Limb (tissue), 2 donors: Measurements from ENCODE around the gene DYNLT3.
A peak's percentile ranks its signal among the peaks of the same experiment; 100 is the strongest.

Experiments used
- DNase-seq, 2 donors: peaks; one replicate each; pipeline ENCODE4 v3.0.0-alpha.2; 2016; ENCODE audit errors: extremely low spot score in 2 of 2

DYNLT3 gene, protein sequence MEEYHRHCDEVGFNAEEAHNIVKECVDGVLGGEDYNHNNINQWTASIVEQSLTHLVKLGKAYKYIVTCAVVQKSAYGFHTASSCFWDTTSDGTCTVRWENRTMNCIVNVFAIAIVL

DNA sequence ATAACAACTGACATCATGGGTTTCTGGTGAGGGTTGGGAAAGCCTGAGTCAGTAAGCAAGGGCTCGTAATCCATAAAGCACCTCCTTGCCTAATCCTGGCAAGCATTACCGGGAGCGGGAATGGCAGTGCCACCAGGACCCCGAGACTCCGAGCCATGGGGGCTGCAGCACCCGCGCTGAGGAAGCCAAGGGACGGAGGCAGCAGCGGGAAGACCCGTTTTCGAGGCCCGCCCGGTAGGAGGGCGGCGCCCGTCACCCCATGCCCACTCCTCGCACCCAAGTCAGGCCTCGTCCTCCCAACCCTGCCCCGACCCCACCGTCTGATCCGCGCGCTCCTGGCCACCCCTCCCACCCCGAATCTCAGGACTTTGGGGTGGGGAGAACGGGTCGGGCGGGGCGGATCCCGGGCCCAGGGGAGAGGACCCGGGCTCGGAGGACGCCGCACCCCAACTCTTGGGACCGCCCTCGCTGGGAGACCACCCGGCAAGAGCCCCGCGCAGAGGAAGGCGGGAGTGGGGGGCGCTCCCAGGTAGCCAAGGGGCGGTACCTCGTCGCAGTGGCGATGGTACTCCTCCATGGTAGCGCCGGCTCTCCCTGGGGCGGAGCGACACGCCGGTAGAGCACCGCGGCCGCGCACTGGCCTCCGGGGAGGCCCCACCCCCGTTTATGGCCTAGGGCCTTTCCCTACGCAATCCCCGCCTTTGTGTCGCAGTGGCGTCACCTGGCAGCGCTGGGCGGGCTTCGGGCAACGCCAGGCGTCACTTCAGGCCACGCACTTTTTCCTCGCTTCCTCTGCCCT, at the start of gene DYNLT3:
TSS of gene DYNLT3 (minus strand) at position 638 of the 799 bp plus-strand sequence. CDS start at position 577, 61 bp downstream.
- DNase-seq, result peak in 1 of 2 donors; percentile 73

DNA sequence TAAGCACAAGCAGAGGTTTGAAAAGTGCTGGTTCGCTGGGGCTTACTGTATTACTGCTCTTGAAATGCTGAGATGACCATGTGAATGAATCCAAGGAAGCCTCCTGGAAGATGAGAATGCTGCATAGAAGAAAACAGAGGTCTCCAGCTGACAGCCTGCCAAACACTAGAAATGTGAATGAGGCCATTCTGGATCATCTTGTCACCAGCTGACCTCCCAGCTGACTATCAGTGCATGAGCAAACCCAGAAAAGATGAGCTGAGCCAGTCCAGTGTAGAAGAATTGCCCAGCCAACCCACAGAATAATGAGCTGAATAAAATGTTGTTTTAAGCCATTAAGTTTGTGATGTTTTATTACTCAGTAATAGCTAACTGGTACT, 49.1 kb upstream of the DYNLT3 start:
- DNase-seq, result no peak

DNA sequence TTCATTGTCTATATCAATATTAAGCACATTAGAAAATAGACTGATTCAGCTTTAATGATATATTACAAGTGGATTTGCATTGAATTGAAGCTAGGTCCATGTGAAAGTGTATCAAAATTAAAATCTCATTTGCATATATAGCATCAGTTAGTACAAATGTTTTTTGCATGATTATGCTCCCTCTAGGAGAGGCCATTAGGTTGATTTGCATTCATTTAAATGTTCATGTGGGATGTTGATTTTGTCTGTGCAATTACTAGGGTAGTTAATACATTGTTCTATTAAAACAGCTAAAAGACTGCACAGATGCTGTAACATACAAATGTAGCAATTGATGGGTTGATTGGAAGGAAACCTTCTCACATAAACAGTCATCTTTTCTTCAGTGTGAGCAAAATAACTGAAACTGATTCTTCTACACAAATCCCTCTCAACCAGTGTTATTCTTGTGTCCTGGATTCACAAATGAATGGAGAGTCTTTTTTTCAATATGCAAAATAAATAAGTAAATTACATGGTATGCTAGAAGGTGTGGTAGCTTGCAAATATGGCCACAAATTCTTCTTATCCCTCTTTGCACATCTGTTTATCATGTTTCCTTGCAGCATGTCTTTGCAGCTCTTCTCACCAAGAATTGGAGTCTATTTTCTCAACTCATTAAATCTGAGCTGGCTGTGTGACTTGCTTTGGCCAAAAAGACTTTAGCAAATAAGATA, 48.6 kb upstream of the DYNLT3 start:
- no peak for DNase-seq

DNA sequence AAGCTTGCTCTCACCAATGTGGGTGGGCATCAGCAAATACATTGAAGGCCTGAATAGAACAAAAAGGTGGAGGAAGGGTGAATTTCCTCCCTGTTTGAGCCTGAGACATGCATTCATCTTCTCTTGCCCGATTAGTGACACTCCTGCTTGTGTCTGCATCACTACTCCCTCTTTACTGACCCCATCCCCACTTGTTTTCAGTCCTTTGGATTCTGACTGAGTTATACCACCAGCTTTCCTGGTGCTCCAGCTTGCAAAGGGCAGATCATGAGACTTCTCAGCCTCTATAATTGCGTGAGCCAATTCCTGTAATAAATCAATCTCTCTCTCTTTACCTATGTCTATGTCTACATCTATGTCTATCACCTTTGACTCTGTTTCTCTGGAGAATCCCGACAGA, 47.4 kb upstream of the DYNLT3 start:
- DNase-seq, result no peak

DNA sequence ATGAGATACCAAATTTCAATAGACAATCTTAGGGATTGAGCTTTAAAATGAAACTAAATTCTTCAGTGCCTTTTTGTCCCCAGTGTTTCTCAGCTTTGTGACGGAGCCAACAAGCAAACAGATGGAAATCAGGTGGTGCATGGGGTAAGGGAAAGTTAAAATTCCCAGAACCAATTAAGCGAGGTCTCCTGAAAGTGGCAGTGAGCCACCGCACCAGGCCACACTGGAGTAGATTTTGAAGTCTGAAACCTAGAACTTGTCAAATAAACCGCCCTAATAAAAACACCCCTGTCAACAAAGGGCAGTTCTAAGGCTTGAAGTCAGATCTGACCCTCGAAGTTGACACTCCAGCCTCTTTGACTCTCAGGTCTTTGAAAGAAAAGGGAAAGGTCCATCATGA, 40.6 kb upstream of the DYNLT3 start:
- no peak for DNase-seq

DNA sequence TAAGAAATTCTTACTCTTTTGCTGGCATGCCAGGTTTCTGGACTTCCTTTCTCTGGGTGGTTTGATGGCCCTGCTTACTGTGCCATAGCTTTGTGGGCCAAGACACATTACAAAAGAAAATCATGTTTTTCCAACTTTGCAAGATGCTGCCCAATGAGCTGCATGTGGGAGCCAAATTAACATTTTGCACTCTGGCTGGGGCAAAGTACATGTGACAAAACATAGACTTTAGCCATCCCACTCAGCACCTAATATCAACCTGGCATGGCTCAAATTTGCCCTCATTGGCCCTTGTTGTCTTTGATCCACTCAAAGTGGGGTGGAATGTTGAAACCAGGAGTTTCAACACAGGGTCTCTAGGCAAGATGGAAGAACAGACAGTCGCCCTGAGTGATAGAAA, 40.0 kb upstream of the DYNLT3 start:
- DNase-seq, result no peak

DNA sequence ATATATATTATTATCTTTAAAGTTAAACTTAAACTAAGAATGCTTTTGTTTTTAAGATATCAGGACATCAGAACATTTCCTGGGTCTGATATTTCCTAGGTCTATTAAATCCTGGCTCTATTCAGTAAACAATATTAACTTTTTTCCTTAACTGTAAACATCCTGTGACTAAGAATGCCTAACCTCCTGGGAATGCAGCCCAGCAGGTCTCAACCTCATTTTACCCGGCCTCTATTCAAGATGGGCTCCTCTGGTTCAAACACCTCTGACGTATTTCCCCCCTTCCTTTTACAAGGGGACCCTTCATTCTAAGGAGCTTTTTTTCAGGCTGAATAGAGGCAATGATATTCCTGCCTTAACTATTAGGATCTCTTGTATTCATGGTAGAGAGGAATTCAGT, 35.8 kb upstream of the DYNLT3 start:
- no peak for DNase-seq

DNA sequence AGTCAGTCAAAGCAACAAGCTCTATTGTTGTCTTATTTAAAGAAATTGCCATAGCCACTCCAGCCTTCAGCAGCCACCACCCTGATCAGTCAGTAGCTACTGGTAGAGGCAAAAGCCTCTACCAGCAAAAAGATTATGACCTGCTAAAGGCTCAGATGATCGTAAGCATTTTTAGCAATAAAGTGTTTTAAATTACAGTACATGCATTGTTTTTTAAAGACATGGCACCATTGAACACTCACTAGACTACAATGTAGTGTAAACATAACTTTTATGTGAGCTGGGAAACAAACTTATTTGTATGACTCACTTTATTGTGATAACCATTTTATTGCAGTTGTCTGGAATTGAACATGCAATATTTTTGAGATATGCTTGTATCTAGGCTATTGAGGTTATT, 32.3 kb upstream of the DYNLT3 start:
- DNase-seq, result no peak

DNA sequence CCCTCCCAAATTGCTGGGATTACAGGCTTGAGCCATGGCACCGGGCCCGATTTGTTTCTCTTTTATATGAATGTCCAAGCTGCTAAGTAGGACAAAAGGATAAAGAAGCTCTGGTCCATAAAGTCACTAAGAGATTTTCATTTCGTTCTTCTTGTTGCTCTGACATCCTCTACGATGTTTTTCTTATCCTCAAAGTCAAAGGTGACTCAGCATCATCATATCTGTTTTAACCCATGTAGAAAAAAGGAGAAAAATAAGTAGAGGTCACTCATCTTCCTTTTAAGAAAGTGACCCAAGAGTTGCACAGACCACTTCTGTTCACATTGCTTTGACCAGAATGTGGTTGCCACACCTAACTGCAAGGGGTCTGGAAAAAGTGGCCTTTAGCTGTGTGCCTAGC, 29.3 kb upstream of the DYNLT3 start:
- no peak for DNase-seq

DNA sequence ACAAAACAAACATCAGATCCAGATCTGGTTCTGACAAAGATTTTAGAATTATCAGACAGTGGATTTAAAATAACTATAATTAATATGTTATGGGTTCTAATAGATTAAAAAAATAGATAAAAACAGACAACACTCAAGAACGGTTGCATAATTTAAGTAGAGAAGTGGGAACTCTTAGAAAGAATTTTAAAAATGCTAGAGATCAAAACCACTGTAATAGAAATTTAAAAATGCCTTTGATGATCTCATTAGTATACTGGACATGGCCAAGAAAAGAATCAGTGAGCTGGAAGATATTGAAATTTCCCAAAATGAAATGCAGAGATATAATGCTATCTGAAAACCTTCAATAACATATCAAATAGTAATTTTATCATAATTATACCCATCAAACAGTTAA, 28.3 kb upstream of the DYNLT3 start:
- no peak for DNase-seq

DNA sequence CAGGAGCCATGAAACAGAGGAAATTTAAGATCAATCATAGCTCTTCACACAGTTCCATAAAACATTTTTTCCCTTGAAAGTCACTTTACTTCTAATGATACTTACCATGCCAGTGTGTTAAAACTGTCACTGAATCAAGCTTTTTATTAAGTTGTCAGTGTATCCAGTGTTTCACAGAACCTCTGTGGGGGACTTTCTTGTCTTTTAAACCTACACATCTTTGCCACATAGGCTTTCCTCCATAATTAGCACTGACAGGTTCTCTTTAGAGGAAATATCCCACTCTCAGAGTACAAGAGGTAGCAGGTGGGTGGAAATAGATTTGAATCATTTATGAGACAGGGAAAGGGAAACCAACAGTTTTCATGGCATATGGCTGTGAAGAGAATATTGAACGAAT, 25.8 kb upstream of the DYNLT3 start:
- DNase-seq, result no peak

DNA sequence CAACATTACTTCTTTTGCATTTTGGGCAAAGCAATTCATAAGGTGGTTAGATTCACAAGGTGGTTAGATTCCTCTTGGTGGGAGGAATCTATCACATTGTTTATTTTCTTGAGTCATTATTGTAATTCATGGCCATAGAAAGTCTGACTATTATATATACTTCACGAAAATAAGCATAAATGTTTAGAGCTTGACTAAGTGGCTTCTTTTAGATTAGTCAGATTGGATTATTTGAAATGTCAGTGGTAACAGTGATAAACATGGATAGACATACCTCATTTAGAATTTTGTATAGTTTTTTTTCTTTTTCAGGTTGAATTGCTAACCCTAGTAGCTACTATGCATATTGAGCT, 24.9 kb upstream of the DYNLT3 start:
- DNase-seq, result no peak

DNA sequence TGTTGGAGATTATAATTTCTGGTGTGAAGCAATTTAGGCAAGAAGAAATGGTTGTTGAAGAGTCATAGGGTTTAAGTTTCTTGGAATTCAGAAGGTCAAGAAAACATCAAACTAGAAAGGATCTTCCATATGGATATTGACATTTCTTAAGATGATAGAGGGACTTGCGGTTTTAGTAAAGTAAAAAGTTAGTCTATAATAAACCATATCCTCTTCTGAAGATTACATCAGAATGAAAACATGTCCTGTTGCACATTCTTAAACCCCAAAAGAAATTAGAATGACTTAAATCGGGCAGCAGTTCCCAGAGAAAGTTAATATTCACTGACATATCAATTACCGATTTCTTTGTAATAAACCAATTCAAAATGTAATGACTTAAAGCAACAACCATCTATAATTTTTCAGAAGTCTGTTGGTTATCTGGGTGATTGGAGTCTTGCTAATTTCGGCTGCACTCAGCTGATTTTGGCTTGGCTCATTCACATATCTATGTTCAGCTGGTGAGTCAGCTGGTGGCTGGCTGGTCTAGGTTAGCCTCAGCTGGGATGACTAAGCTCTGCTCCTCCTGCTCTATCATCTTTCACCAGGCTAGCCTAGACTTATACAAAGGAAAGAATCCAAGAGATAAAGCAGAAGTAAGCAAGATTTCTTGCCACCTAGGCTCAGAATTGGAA, 24.4 kb upstream of the DYNLT3 start:
- DNase-seq, result no peak

DNA sequence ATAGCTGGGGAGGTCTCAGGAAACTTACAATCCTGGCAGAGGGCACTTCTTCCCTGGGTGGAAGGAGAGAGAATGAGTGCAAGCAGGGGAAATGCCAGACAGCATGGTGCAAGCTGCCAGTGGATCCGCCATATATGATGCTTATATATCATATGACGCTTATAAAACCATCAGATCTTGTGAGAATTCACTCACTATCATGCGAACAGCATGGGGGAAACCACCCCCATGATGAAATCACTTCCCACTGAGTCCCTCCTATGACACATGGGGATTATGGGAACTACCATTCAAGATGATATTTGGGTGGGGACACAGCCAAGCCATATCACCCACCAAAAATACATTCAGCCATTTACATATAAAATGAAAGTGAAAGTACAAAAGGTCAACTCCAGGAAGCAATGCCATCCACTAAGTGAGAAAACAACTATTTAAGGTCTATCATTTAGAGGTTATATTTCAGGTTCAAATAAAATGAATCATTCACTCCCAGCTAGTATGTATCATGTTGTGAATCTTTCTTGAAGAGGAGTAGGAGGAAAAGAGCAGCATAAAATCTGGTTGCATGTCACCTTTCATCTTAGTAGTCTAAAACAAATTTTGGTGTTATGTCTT, 20.3 kb upstream of the DYNLT3 start:
- no peak for DNase-seq

DNA sequence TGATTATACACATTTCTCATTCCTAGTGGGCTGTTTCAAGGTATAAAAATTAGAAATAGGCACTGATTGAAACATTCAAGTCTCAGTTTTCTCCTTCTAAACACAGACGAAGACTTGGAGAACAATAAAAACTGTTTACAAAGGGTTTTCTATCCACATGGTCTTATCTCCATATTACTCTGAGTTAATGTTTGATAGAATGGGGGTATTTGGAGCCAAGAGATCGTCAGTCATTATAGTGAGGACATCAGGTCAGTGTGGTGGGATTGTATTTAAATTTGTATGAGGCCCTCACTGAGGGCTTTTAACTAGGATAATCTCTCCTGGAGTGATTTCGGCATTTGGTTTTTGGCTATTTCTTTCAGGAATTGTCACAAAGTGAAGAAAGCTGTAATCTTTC, 16.4 kb upstream of the DYNLT3 start:
- DNase-seq, result no peak

DNA sequence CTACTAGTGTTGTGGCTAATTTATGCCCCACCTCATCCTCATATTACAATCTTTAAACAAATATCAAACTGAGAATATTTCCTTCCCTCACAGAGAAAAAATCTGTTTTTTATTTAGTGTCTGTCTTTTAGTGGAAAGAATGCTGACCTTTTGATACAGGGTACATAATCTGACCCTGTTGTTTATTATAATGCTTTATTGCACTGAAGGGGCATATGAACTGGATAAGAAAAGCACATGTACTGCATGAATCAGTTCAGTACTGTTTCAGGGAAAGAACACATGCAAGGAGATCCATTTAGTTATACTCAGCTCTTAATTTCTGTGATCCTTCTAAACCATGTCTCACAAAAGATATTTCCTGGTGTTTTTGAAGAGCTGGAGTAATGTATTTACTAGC, 15.5 kb upstream of the DYNLT3 start:
- no peak for DNase-seq

DNA sequence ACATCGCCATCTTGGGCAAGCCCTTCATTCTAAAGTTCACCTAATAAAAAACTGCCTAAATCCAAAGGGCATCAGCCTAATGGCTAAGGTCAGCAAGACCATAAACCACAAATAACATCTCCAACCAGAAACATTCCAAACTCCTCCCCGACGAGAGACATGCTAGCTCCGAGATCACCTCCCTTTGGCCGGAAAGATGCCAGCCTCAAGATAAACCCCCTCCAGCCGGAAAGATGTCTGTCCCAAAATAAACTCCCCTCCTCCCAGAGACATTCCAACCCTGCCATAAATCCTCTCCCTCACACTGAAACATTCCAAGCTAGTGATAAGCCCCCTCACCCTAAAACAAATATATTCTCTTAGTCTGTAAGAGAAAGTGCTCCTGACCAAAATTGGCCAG, 13.3 kb upstream of the DYNLT3 start:
- no peak for DNase-seq

DNA sequence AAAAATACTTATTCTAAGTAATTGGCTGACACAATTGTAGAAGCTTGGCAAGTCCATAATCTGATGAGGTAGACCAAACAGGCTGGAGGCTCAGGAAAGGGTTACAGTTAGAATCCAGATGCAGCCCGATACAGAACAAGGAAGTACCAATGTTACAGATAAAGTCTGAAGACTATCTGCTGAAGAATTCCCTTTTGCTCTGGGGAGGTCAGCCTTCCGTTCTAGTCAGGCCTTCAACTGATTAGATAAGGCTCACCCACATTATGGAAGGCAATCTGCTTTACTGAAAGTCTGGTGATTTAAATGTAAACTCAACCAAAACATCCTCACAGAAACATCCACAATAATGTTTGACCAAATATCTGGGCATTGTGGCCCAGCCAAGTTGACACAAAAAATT, 7.4 kb upstream of the DYNLT3 start:
- DNase-seq, result no peak

DNA sequence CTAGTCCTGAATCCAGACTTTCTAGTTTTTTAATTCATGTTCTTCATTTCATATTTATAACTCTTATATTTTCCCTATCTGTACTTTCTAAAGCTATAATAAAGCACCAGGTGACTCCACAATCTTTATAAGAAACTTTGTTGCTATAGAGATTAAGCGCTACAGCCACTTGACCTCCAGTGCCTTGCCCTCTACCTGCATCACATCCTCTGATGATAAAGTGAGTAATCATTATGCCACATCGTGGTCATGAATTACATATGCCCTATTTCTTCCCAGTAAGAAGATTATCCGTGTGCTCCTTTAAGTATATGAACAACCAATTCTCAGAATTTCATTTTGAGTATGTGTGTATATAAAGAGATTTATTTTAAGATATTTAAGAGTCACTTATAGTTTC, 6.8 kb upstream of the DYNLT3 start:
- DNase-seq, result no peak

DNA sequence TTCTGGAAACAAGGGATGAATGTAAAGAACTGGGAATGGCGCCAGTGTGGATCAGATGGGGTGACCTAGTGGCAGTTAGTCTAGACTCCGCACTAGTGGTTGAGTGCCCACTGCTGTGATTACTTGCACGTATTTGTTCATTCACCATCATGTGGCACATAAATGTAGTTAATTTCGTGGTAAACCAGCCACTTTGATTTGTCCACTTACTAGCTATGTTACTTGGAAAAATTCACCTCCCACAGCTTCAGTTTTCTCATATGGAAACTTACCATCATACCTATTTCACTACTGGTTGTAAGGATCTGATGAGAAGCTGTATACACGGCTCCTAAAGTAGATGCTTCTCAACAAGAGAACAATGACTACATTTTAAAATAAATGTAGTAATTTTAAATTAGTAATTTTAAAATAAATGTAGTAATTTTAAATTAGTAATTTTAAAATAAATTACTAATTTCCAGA, 394 bp upstream of the DYNLT3 start:
- peak in 1 of 2 donors; percentile 30 for DNase-seq

DNA sequence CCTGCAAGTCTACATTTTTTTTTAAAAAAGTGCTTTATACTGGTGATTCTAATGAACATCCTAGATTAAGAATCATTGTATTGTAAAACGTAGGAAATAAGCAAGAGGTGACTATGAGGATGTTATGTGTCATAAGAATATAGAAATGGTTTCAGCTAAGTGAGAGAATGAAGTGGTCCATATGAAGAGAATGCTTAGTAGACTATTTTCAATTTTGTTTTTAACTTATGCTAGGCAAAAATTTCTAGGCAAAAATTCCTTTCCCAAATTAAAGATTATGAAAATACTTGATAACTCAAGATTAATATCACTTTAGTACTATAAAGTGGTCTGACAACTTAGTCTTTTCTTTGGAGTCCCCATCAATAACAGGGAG, 825 bp downstream of the DYNLT3 start:
- DNase-seq, result no peak

DNA sequence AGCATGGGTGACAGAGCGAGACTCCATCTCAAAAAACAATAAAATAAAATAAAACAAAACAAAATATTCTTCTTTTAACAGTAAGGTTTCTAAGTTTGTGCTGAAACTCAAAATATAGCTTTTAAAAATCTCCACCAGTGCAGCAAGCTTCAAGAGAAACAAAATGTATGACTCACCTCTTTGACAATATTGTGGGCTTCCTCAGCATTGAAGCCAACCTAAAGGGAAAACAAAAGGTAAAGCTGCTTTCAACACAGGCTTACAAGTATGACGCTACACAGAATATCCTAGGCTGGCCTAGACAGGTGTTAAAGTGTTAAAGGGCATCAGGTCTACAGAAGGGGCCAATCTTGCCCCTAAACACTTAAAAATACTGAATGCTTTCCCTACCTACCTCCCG, 1.2 kb downstream of the DYNLT3 start:
- no peak for DNase-seq
